ENCODE data around the gene PPP2R5D.

DNA sequence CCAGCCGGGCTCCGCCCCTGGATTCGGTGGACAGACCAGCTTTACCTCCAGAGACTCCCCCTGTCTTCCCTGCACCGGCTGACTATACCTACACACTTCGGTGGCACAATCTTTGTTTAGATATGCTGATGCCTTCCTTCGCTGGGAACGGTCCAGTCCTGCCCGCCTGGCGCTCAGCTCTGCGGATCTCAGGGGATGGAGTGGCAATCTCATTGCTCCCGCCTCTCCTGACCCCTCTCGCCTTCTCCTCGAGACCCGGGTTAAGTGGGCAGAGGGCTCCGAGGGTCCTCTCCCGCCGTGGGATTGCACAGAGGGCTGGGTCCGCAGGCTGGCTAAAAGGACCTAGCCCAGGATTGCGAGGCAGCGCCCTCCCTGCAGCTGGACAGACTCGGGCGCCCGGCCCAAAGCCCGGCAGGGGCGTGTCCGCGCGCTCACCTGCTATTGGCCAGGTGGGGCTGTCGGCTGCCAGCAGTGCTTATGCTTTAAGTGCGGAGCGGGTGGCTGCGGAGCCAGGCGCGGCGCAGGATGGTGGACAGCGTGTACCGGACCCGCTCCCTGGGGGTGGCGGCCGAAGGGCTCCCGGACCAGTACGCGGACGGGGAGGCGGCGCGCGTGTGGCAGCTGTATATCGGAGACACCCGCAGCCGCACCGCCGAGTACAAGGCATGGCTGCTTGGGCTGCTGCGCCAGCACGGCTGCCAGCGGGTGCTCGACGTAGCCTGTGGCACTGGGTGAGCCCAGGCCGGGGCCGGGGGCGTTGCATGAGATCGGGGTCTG, 23.9 kb upstream of the PPP2R5D start, which contains the start of gene GNMT:
- TF ChIP-seq, protein P1, sequence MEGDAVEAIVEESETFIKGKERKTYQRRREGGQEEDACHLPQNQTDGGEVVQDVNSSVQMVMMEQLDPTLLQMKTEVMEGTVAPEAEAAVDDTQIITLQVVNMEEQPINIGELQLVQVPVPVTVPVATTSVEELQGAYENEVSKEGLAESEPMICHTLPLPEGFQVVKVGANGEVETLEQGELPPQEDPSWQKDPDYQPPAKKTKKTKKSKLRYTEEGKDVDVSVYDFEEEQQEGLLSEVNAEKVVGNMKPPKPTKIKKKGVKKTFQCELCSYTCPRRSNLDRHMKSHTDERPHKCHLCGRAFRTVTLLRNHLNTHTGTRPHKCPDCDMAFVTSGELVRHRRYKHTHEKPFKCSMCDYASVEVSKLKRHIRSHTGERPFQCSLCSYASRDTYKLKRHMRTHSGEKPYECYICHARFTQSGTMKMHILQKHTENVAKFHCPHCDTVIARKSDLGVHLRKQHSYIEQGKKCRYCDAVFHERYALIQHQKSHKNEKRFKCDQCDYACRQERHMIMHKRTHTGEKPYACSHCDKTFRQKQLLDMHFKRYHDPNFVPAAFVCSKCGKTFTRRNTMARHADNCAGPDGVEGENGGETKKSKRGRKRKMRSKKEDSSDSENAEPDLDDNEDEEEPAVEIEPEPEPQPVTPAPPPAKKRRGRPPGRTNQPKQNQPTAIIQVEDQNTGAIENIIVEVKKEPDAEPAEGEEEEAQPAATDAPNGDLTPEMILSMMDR (IDR thresholded peaks at IDR 0.05; ENCODE audit: low read length) = no peak
- TF ChIP-seq EZH2 (optimal IDR thresholded peaks at IDR 0.05; ENCODE audit: low read depth, low read length) = no peak

Measured in MM.1S (cell line).